C4-2B (cell line): ENCODE results near the gene IKZF2.

ENCODE experiments used
- H3K27ac ChIP-seq: fragments of 450-650 bp; 2 replicates; pipeline ENCODE4 v1.5.1; 2017
- CTCF ChIP-seq: fragments of 450-650 bp; conservative IDR thresholded peaks from 2 replicates; pipeline ENCODE4 v1.5.1; 2017; ENCODE audit warnings: mild to moderate bottlenecking
- ZFX ChIP-seq: fragments of 450-650 bp; IDR thresholded peaks from 2 replicates; pipeline ENCODE4 v1.6.1; 2017

The IKZF2 gene

GRCh38 chr2:213152888-213153287 lies 1.5 kb upstream of the IKZF2 start:
- H3K27ac ChIP-seq = no peak overlapping the region
- TF ChIP-seq CTCF (no peak), ZFX (no peak)

GRCh38 chr2:213152065-213152794 lies 818 bp upstream of the IKZF2 start:
- TF ChIP-seq ZFX = no peak
- TF ChIP-seq CTCF = peak; percentile 49

GRCh38 chr2:213150315-213151097 lies 906 bp downstream of the IKZF2 start:
- TF ChIP-seq ZFX = no peak
- no peak overlapping the region; the same call in 1 of the 2 replicates for H3K27ac ChIP-seq

More at GRCh38 chr2:213152065-213152794, 818 bp upstream of the IKZF2 start:
- peak overlapping the region; percentile 80 for H3K27ac ChIP-seq

- TF ChIP-seq CTCF (no peak), ZFX (no peak)
- no peak overlapping the region; the same call in 1 of the 2 replicates for H3K27ac ChIP-seq
Observed at GRCh38 chr2:213149949-213150314, 1.5 kb downstream of the IKZF2 start.

GRCh38 chr2:213149294-213149875 lies 2.0 kb downstream of the IKZF2 start:
- no peak overlapping the region for H3K27ac ChIP-seq
- TF ChIP-seq CTCF = no peak

- TF ChIP-seq ZFX (no peak), CTCF (no peak)
- H3K27ac ChIP-seq = no peak overlapping the region
Observed at GRCh38 chr2:213148572-213149261, 2.7 kb downstream of the IKZF2 start.

- TF ChIP-seq CTCF (no peak), ZFX (no peak)
- H3K27ac ChIP-seq = no peak overlapping the region
Observed at GRCh38 chr2:213147538-213147937, 3.9 kb downstream of the IKZF2 start.
